Right forelimb (tissue), 1 donor: ENCODE measurements around the gene HIVEP3.

Experiments used
- DNase-seq: peaks from one replicate; pipeline ENCODE4 v3.0.0-alpha.2; 2018

HIVEP3 gene

GRCh38 chr1:41641941-41642527 lies 276.7 kb downstream of the HIVEP3 start:
- DNase-seq, result no peak

GRCh38 chr1:41641475-41641814 lies 277.3 kb downstream of the HIVEP3 start:
- DNase-seq, result no peak

GRCh38 chr1:41640756-41641474 lies 277.8 kb downstream of the HIVEP3 start:
- DNase-seq, result no peak

GRCh38 chr1:41640141-41640751 lies 278.5 kb downstream of the HIVEP3 start:
- DNase-seq, result no peak

- DNase-seq, result no peak
Measured at GRCh38 chr1:41639332-41639936, 279.3 kb downstream of the HIVEP3 start.

- no peak for DNase-seq
Measured at GRCh38 chr1:41638086-41639024, 280.4 kb downstream of the HIVEP3 start.

GRCh38 chr1:41637367-41637766 lies 281.4 kb downstream of the HIVEP3 start:
- DNase-seq, result no peak

- DNase-seq, result no peak
Measured at GRCh38 chr1:41633764-41634163, 285.0 kb downstream of the HIVEP3 start.

- no peak for DNase-seq
Measured at GRCh38 chr1:41632781-41633575, 285.7 kb downstream of the HIVEP3 start.

GRCh38 chr1:41631971-41632370 lies 286.8 kb downstream of the HIVEP3 start:
- DNase-seq, result no peak

- DNase-seq, result no peak
Measured at GRCh38 chr1:41631154-41631553, 287.6 kb downstream of the HIVEP3 start.

- no peak for DNase-seq
Measured at GRCh38 chr1:41629571-41629970, 289.2 kb downstream of the HIVEP3 start.

GRCh38 chr1:41629141-41629540 lies 289.6 kb downstream of the HIVEP3 start:
- no peak for DNase-seq

GRCh38 chr1:41627491-41628280 lies 291.0 kb downstream of the HIVEP3 start:
- no peak for DNase-seq

- DNase-seq, result no peak
Measured at GRCh38 chr1:41626616-41627375, 291.9 kb downstream of the HIVEP3 start.

- no peak for DNase-seq
Measured at GRCh38 chr1:41626146-41626545, 292.6 kb downstream of the HIVEP3 start.

GRCh38 chr1:41623736-41624135 lies 295.0 kb downstream of the HIVEP3 start:
- DNase-seq, result no peak

GRCh38 chr1:41622859-41623732 lies 295.6 kb downstream of the HIVEP3 start:
- no peak for DNase-seq

GRCh38 chr1:41622402-41622801 lies 296.3 kb downstream of the HIVEP3 start:
- DNase-seq, result no peak
